ENCODE data around the gene PRKAG2. TPM values are rescaled to one million over a fixed set of nuclear protein-coding genes. Genes with fewer than 3 reads are reported as not detected.

Gene PRKAG2
- total and polyA plus RNA-seq, 4 donors: 3.6 to 25.1 (median 16.8) TPM

- no peak overlapping the region for H3K27ac ChIP-seq (ENCODE audit: low read depth in 1 of 2, low read length in 2 of 2)
- H3K4me1 ChIP-seq (ENCODE audit: control insufficient read depth in 4 of 4, insufficient read depth in 4 of 4, low read length in 3 of 4): peaks cover 0 to 44% (median 22%) of the 10 kb centered on the region in 4 donors
- no peaks in the 10 kb centered on the region for H3K9me3 ChIP-seq (ENCODE audit: control insufficient read depth in 4 of 4, low read length in 3 of 4)
- no peak overlapping the region for H3K4me3 ChIP-seq (ENCODE audit: low read depth in 1 of 3, low read length in 3 of 3)
- no peak overlapping the region for H3K9ac ChIP-seq (ENCODE audit: low read depth in 1 of 2, low read length in 2 of 2)
- TF ChIP-seq RAD21 (IDR thresholded peaks at IDR 0.05) (peak in 1 of 2 donors; percentile 34), HNF4G (IDR thresholded peaks at IDR 0.05) (no peak)
- no peak for DNase-seq (ENCODE audit: low spot score)
- no peaks in the 10 kb centered on the region for H3K27me3 ChIP-seq (ENCODE audit: control insufficient read depth in 4 of 4, insufficient read depth in 4 of 4, low read length in 3 of 4)
- 92% methylated on average over 14 of the region's 14 CpGs for WGBS
- no peaks in the 10 kb centered on the region for H3K36me3 ChIP-seq (ENCODE audit: control insufficient read depth in 4 of 4, insufficient read depth in 3 of 4, low read depth in 1 of 4, low read length in 3 of 4)
Measured at GRCh38 chr7:151856098-151856497, 20.8 kb downstream of the PRKAG2 start.

- no peaks in the 10 kb centered on the region for H3K9me3 ChIP-seq (ENCODE audit: control insufficient read depth in 4 of 4, low read length in 3 of 4)
- H3K27me3 ChIP-seq (ENCODE audit: control insufficient read depth in 4 of 4, insufficient read depth in 4 of 4, low read length in 3 of 4): no peaks in the 10 kb centered on the region
- H3K4me3 ChIP-seq (ENCODE audit: low read depth in 1 of 3, low read length in 3 of 3): no peak overlapping the region
- H3K36me3 ChIP-seq (ENCODE audit: control insufficient read depth in 4 of 4, insufficient read depth in 3 of 4, low read depth in 1 of 4, low read length in 3 of 4): no peaks in the 10 kb centered on the region
- H3K4me1 ChIP-seq (ENCODE audit: control insufficient read depth in 4 of 4, insufficient read depth in 4 of 4, low read length in 3 of 4): peaks cover 0 to 43% (median 20%) of the 10 kb centered on the region in 4 donors
- 87% methylated on average over 7 of the region's 7 CpGs for WGBS
- H3K27ac ChIP-seq (ENCODE audit: low read depth in 1 of 2, low read length in 2 of 2): peak overlapping the region; percentile 39 to 44
- H3K9ac ChIP-seq (ENCODE audit: low read depth in 1 of 2, low read length in 2 of 2): no peak overlapping the region
- DNase-seq (ENCODE audit: low spot score): no peak
- TF ChIP-seq RAD21 (IDR thresholded peaks at IDR 0.05) (no peak), RXRA (IDR thresholded peaks at IDR 0.05) (no peak), FOXA2 (IDR thresholded peaks at IDR 0.05) (no peak), FOXA1 (IDR thresholded peaks at IDR 0.05) (no peak), JUND (IDR thresholded peaks at IDR 0.05) (no peak), ATF3 (IDR thresholded peaks at IDR 0.05) (no peak), REST (IDR thresholded peaks at IDR 0.05) (no peak), HNF4A (conservative IDR thresholded peaks at IDR 0.05) (no peak), GABPA (IDR thresholded peaks at IDR 0.05 in 1 of 2, conservative IDR thresholded peaks at IDR 0.05 in 1 of 2) (no peak), NR2F2 (IDR thresholded peaks at IDR 0.05) (no peak), CTCF (IDR thresholded peaks at IDR 0.05; ENCODE audit: low read depth, low read length, missing input control) (no peak), HNF4G (IDR thresholded peaks at IDR 0.05) (no peak)
Measured at GRCh38 chr7:151854720-151855071, 22.2 kb downstream of the PRKAG2 start.
